Subcutaneous adipose tissue (tissue), 4 donors: ENCODE results near the gene STX18. TPM values are rescaled to one million over a fixed set of nuclear protein-coding genes. Genes with fewer than 3 reads are reported as not detected.

ENCODE experiments used
- total RNA-seq, 4 donors: library from RNA; depleted of rRNA; stranded (reverse); fragments of >200 nt; gene quantifications; one replicate each; pipeline ENCODE4 v1.1.0, GENCODE V29; 2016
- TF ChIP-seq, protein P1 (sequence below): fragments of 450-650 bp; IDR thresholded peaks from one replicate; pipeline ENCODE4 v1.5.1; 2016; ENCODE audit warnings: low read depth, mild to moderate bottlenecking, control low read depth, antibody characterized with exemption, moderate library complexity

Gene STX18
- total RNA-seq, 4 donors from 2014 or later, result 17.0 to 29.2 (median 21.6) TPM

GRCh38 chr4:4564522-4564921 is 22.7 kb upstream of the STX18 start:
- TF ChIP-seq, protein P1, sequence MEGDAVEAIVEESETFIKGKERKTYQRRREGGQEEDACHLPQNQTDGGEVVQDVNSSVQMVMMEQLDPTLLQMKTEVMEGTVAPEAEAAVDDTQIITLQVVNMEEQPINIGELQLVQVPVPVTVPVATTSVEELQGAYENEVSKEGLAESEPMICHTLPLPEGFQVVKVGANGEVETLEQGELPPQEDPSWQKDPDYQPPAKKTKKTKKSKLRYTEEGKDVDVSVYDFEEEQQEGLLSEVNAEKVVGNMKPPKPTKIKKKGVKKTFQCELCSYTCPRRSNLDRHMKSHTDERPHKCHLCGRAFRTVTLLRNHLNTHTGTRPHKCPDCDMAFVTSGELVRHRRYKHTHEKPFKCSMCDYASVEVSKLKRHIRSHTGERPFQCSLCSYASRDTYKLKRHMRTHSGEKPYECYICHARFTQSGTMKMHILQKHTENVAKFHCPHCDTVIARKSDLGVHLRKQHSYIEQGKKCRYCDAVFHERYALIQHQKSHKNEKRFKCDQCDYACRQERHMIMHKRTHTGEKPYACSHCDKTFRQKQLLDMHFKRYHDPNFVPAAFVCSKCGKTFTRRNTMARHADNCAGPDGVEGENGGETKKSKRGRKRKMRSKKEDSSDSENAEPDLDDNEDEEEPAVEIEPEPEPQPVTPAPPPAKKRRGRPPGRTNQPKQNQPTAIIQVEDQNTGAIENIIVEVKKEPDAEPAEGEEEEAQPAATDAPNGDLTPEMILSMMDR, result no peak

GRCh38 chr4:4560642-4561041 is 18.8 kb upstream of the STX18 start:
- TF ChIP-seq, protein P1, result no peak

- TF ChIP-seq, protein P1, result no peak
Observed at GRCh38 chr4:4560136-4560535, 18.3 kb upstream of the STX18 start.

DNA sequence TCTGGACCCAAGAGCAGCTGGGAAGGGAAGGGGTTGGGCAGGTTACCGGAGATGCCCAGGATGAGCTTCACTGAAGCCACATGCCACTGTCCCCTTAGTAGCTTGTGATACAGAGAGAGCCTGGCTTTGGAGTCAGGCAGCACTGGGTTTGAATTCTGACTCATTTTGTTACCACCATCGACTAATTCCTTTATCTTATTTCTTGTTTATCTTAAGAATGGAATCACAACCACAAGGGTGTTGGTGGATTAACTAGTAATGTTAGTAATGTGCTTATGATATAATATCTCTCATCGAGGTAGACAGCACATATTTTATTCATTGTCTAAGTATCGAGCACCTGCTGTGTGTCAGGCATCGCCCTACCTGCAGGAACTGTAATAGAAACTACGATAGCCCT is 17.7 kb upstream of the STX18 start:
- TF ChIP-seq, protein P1, result no peak

- TF ChIP-seq, protein P1, result no peak
Observed at GRCh38 chr4:4558881-4559280, 17.0 kb upstream of the STX18 start.

DNA sequence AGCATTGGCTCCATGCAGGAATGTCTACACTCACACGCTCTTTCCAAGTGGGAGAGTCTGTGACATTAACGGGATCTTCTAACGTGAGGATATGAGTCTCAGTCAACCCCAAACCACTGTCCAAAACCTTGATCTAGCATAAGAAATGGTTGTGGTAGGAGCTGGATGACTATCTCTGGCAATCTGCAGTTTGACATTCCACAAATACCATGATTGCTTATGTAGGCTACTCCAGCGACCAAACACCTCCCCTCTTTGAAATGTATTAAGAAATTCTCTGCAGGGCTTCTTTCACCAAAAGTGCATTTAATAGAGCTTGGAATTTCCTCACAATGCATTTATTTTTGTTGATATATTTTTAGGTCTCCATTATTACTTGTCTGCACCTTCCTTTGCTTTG is 14.1 kb upstream of the STX18 start:
- TF ChIP-seq, protein P1, result no peak

DNA sequence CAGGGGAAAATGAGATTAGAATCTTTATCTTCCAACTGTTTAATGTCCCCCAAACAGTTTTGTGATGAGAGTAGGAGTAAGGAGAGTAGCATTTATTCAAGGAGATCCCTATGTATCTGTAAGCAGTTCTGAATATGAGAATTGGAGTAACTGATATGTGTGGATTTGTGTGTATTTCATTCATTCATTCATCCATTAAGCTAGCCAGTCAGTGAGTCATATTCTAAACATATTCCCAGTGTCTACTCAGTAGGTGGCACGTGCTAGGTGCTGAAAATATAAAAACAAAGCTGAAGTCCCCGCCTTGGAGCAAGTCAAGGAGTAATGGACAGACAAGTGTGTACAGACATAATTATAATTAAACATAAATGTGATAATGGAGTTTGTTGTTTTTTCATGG is 12.4 kb upstream of the STX18 start:
- TF ChIP-seq, protein P1, result no peak
